SJSA1 (cell line): ENCODE measurements around the gene AFDN. TPM values are rescaled to one million over a fixed set of nuclear protein-coding genes. Genes with fewer than 3 reads are reported as not detected.

Experiments used
- DNase-seq, 2 experiments: peaks; one replicate each; pipeline ENCODE4 v3.0.0-alpha.2; 2015 to 2020; ENCODE audit warnings: low spot score in 2 of 2, low read depth in 1 of 2
- H3K27ac ChIP-seq: fragments of 250-450 bp; sonication (Bioruptor Pico); 2 replicates; pipeline ENCODE4 v1.5.1; 2020; ENCODE audit warnings: mild to moderate bottlenecking, moderate library complexity
- H3K27me3 ChIP-seq: fragments of 250-450 bp; sonication (Bioruptor Pico); replicated peaks from 2 replicates; pipeline ENCODE4 v1.5.1; 2020; ENCODE audit warnings: mild to moderate bottlenecking, moderate library complexity
- H3K36me3 ChIP-seq: fragments of 250-450 bp; sonication (Bioruptor Pico); 2 replicates; pipeline ENCODE4 v1.5.1; 2020; ENCODE audit warnings: mild to moderate bottlenecking
- H3K4me1 ChIP-seq: fragments of 250-450 bp; sonication (Bioruptor Pico); replicated peaks from 2 replicates; pipeline ENCODE4 v1.6.1; 2021; ENCODE audit warnings: mild to moderate bottlenecking
- H3K4me3 ChIP-seq: fragments of 250-450 bp; sonication (Bioruptor Pico); 2 replicates; pipeline ENCODE4 v1.5.1; 2020; ENCODE audit warnings: mild to moderate bottlenecking
- H3K9me3 ChIP-seq: fragments of 250-450 bp; sonication (Bioruptor Pico); replicated peaks from 2 replicates; pipeline ENCODE4 v1.5.1; 2020; ENCODE audit warnings: mild to moderate bottlenecking
- total RNA-seq: library from RNA; depleted of rRNA; stranded (reverse); fragments of >200 nt; shearing (Covaris generic); gene quantifications from 2 replicates; pipeline ENCODE4 v1.2.3, GENCODE V29; 2014

The AFDN gene
- total RNA-seq, 1 experiment from 2014 or later, result 88.2 TPM

- no peaks in the 10 kb centered on the region for H3K27me3 ChIP-seq
- H3K36me3 ChIP-seq, result no peaks in the 10 kb centered on the region
- no peak for DNase-seq
- H3K4me3 ChIP-seq, result no peak overlapping the region
- no peak overlapping the region for H3K27ac ChIP-seq
- peaks cover 18% of the 10 kb centered on the region for H3K4me1 ChIP-seq
- H3K9me3 ChIP-seq, result no peaks in the 10 kb centered on the region; the same call in 1 of the 2 replicates
Observed at GRCh38 chr6:168012431-168013249, 185.9 kb downstream of the AFDN start.

DNA sequence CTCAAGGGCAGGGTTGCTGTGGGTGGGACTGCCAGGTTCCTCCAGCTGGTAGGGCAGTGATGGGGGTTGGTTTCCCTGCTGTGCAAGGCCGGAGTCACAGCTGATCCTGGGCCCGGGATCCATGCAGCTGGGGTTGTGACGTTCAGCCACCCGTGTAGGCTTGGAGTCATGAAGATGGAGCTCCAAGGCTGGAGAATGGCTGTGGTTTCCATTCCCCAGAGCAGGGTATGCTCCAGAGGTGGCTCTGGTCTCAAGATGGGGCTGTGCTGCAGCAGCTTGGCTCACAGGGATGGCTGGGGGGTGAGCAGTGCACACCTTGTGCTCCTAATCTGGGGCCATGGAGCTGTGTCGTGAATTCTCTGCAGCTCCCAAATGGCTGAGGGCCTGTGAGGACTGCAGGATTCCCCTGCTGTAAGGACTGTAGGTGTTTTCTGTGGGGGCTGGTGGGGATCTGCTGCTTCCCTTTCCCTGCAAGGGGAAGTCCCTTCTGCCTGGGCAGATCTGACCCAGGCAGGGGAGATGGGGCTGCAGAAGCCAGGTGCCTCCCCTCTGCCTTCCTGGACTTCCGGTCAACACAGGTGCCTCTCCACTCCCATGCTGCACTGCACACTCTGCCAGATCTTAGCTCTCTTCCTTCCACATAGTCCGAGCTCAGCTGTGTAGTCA, 186.7 kb downstream of the AFDN start:
- peaks cover 17% of the 10 kb centered on the region for H3K4me1 ChIP-seq
- no peak overlapping the region for H3K4me3 ChIP-seq
- no peak overlapping the region for H3K27ac ChIP-seq
- no peaks in the 10 kb centered on the region for H3K36me3 ChIP-seq
- no peaks in the 10 kb centered on the region; the same call in 1 of the 2 replicates for H3K9me3 ChIP-seq
- no peak for DNase-seq
- H3K27me3 ChIP-seq, result no peaks in the 10 kb centered on the region

DNA sequence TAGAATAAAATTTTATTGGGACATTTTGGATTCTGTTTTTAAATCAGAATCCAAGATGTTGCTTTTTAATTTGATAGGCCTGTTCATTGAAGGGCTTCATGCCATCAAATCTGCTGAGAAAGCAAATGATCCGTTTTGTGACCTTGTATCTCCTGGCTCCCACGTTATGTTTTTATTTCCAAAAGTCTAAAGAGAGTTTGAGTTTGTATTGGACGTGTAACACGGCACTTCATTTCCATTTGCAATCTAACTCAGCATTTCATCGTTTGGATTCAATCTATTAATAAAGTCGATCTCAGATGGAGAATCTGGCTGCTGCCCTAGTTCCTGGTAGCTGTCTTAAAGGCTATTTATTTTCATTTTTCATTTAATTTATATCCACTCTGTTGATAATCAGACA, 187.7 kb downstream of the AFDN start:
- H3K9me3 ChIP-seq, result no peaks in the 10 kb centered on the region; the same call in 1 of the 2 replicates
- H3K4me1 ChIP-seq, result peaks cover 17% of the 10 kb centered on the region
- no peak overlapping the region for H3K4me3 ChIP-seq
- H3K27me3 ChIP-seq, result no peaks in the 10 kb centered on the region
- no peak for DNase-seq
- no peak overlapping the region for H3K27ac ChIP-seq
- no peaks in the 10 kb centered on the region for H3K36me3 ChIP-seq

DNA sequence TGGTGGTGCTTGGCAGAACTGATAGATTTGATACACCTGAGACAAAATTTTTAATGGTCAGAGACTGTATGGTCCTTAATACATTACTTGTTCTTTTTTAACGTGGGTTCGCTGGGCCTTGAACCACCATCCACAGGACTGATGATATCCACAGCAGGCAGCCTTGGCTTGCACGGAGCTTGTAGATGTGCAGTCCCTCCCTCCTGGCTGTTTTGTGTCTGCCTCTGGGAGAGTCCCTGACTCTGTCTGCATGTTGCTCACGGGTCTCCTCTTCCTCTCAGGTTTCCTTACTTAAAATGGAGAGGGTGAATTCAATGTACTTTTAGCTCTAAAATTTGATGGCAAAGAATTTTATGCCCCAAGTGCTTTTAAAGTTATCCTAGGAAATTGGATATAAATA, 188.3 kb downstream of the AFDN start:
- H3K9me3 ChIP-seq, result no peaks in the 10 kb centered on the region; the same call in 1 of the 2 replicates
- no peak overlapping the region for H3K4me3 ChIP-seq
- peaks cover 17% of the 10 kb centered on the region for H3K4me1 ChIP-seq
- no peak for DNase-seq
- H3K36me3 ChIP-seq, result no peaks in the 10 kb centered on the region
- H3K27me3 ChIP-seq, result no peaks in the 10 kb centered on the region
- H3K27ac ChIP-seq, result no peak overlapping the region

DNA sequence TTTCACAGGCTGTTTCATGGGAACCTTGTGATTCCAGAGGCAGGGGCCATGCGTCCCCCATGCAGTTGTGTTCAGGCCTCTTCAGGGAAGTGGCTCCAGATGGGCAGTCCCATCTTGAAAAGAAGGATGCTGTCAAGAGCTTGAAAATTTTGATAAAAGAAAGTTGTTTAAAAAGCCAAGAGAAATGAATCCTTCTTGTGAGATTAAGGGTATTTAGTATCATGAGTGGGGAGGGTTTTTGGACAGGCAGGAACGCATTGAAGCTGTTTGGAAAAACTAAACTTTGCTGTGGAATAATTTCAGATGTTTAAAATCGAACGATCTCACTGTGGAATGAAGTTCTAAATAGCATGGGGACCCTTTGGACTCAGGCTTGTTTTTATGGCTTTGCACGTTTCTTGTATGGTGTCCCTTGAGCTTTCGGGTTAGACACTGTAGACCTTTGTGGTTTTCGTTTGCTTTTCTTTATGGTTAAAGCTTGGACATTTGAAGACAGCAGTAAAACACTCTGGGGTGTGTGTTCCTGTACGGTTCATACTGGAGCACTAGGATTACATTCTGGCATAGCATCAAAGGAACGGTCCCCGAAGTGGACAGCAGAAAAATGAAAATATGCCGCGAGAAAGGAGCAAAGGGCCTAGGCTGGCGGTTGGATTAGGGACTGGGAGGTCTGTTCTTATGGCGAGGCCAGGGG, 188.9 kb downstream of the AFDN start:
- Histone ChIP-seq H3K27me3 (no peaks in the 10 kb centered on the region), H3K27ac (no peak overlapping the region), H3K36me3 (no peaks in the 10 kb centered on the region), H3K4me3 (no peak overlapping the region), H3K9me3 (no peaks in the 10 kb centered on the region), H3K4me1 (peaks cover 17% of the 10 kb centered on the region)
- no peak for DNase-seq

DNA sequence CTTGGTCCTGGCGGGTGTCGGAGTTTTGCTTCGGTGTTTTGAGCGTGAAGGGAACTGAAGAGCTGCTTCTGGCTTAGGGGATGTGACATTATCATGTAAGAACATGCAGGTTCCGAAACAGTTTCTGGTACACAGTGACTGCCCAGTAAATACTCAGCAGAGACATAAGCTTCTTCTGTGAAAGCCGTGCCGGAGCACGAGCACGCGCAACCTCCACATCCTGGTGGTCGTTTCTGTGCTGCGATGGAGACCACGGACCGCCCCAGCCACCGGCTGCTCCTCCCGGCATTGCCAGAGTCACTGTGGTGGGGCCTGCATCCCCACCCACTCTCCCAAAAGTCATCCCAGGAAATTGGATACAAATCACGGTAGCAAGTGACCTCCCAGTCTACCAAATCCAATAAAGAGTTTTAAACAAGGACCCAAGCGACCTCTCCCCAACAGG, 189.5 kb downstream of the AFDN start:
- Histone ChIP-seq H3K27me3 (no peaks in the 10 kb centered on the region), H3K27ac (no peak overlapping the region), H3K4me1 (peaks cover 17% of the 10 kb centered on the region), H3K9me3 (no peaks in the 10 kb centered on the region), H3K4me3 (no peak overlapping the region), H3K36me3 (no peaks in the 10 kb centered on the region)
- no peak for DNase-seq

DNA sequence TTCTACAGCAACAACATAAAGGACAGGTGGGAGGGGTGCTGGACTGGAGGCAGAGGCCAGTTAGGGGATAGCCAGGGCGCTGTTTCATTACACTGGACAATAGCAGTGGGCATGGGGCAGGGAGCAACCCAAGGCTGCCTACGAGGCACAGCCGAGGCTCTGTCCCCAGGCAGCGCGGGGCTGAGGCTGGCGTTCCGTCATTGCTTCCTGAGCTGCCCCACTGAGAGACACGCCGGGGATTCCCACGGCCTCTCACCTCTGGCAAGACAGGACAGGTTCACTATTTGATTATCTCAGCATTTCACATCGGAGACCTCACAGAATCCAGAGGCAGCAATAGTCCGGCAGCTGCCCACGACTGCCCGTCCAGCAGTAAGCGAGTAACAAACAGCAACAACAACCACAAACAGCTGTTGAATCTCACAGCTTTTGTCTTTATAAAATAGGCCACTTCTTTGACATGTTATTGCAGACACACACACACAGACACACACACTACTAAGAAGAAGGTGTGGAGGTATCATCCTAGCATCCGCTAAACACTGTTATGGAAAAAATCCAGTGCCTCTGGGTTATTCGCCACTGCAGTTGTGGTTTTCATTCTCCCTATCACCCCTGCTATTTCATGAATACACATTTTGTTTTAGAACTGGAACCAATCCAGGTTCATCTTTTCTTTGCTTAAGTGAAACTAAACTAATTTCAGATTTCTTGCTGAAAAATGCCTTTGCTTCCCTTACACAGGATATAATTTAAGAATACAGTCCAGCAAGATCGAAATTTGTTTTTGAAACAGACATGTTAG, 190.2 kb downstream of the AFDN start:
- H3K36me3 ChIP-seq, result no peaks in the 10 kb centered on the region
- no peaks in the 10 kb centered on the region for H3K27me3 ChIP-seq
- DNase-seq, result no peak
- no peaks in the 10 kb centered on the region for H3K9me3 ChIP-seq
- H3K4me3 ChIP-seq, result no peak overlapping the region
- H3K4me1 ChIP-seq, result peaks cover 17% of the 10 kb centered on the region
- no peak overlapping the region for H3K27ac ChIP-seq

DNA sequence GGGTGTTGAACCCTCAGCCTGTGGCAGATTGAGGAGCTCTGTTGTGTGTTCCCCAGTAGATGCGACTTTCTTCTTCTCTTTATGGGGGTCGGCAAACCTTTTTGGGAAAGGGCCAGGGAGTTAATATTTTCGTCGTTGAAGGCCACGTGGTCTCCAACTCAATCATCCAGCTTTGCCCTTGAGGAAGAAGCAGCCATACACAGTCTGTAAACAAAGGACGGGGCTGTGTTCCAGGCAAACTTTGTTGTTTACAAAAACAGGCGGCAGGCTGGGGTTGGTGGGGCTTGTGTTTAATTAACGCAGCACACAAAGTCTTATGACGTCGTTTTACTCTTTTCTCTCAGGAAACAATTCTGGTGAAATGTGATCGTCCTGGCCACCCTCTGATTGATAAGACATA, 190.9 kb downstream of the AFDN start:
- no peaks in the 10 kb centered on the region for H3K36me3 ChIP-seq
- no peak for DNase-seq
- H3K4me1 ChIP-seq, result peaks cover 17% of the 10 kb centered on the region
- H3K27me3 ChIP-seq, result no peaks in the 10 kb centered on the region
- no peaks in the 10 kb centered on the region for H3K9me3 ChIP-seq
- no peak overlapping the region for H3K27ac ChIP-seq
- no peak overlapping the region for H3K4me3 ChIP-seq

DNA sequence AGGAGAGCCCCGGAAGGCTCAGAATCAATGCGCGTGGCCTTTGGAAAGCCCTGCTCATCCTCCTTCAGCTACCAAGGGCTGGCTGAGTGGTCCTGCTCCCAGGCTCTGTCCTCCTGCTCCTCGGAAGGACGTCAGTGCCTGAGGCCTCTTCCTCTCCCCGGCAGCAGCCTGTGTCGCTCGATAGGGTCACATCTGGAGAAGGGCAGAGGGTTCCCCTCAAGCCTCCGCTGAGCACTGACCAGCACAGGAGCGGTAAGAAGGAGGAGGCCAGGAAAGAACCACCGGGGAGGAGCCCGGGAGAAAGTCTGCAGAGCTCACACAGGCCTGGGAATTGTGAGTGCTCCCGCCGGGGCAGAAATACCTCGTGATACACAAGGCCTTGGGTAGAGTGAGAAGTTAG, 192.0 kb downstream of the AFDN start:
- no peaks in the 10 kb centered on the region for H3K27me3 ChIP-seq

GRCh38 chr6:168020242-168020641, 193.5 kb downstream of the AFDN start:
- Histone ChIP-seq H3K9me3 (no peaks in the 10 kb centered on the region), H3K4me1 (peaks cover 27% of the 10 kb centered on the region), H3K36me3 (no peaks in the 10 kb centered on the region), H3K27ac (no peak overlapping the region), H3K27me3 (no peaks in the 10 kb centered on the region), H3K4me3 (no peak overlapping the region)
- no peak for DNase-seq

More for the DNA sequence above, 192.0 kb downstream of the AFDN start:
- Histone ChIP-seq H3K4me3 (no peak overlapping the region), H3K36me3 (no peaks in the 10 kb centered on the region), H3K4me1 (peaks cover 17% of the 10 kb centered on the region), H3K9me3 (no peaks in the 10 kb centered on the region), H3K27ac (no peak overlapping the region)
- DNase-seq, result no peak

- no peak overlapping the region for H3K4me3 ChIP-seq
- DNase-seq, result no peak
- H3K27me3 ChIP-seq, result no peaks in the 10 kb centered on the region
- H3K27ac ChIP-seq, result no peak overlapping the region
- H3K4me1 ChIP-seq, result peaks cover 27% of the 10 kb centered on the region
- no peaks in the 10 kb centered on the region for H3K36me3 ChIP-seq
- no peaks in the 10 kb centered on the region for H3K9me3 ChIP-seq
Observed at GRCh38 chr6:168021581-168021980, 194.9 kb downstream of the AFDN start.
